Kidney glomerular epithelial cell (primary cell): ENCODE data around the gene PIK3R2.

ENCODE experiments used
- DNase-seq: peaks from one replicate; lab custom pipeline; 2025; lab: John Stamatoyannopoulos, UW

Gene PIK3R2

DNA sequence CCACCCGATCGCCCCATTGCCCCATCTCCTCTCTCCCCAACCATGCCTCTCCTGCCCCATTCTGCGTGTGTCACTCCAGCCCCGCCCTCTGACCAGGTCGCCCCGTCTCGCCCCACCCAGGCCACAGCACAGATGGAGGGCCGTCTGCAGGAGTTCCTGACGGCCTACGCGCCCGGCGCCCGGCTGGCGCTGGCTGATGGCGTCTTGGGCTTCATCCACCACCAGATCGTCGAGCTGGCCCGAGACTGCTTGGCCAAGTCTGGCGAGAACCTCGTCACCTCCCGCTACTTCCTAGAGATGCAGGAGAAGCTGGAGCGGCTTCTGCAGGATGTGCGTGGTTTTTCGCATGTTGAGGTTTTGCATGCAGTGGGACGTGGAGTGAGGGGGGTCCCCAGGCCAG lies 29.1 kb upstream of the PIK3R2 start:
- no peak for DNase-seq

DNA sequence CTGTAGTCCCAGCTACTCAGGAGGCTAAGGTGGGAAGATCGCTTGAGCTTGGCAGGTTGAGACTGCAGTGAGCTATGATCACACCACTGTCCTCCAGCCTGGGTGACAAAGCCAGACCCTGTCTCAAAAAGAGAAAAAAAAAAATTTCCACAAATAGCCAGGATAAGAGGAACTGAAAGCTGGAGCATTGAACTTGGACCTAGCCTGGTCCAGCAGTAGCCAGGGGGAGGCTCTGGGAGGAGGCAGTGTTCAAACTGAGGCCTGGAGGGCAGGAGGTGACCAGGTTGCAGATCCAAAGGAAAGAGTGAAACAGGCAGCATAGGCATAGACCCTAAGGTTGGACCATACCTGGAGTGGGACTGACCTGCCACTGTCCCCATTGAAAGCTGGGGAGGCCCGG lies 26.9 kb upstream of the PIK3R2 start:
- no peak for DNase-seq

DNA sequence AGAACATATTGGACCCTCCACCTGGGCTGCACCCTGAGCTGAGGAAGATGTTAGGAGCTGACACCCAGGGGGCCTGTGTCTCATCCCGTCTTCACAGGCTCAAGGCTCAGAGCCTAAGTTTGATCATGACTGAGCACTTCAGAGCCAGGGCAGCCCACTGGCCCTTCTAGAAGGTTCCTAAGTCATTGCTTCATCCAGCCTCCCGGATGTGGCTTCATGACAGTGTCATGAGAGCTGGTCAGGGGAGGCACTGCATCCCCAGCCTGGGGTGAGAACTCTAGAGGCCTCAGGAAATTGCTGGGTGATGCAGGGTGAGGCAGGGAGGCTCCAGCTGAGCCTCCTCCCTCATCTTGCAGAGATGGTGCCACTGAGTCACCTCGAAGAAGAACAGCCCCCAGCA lies 24.9 kb upstream of the PIK3R2 start:
- DNase-seq, result no peak

DNA sequence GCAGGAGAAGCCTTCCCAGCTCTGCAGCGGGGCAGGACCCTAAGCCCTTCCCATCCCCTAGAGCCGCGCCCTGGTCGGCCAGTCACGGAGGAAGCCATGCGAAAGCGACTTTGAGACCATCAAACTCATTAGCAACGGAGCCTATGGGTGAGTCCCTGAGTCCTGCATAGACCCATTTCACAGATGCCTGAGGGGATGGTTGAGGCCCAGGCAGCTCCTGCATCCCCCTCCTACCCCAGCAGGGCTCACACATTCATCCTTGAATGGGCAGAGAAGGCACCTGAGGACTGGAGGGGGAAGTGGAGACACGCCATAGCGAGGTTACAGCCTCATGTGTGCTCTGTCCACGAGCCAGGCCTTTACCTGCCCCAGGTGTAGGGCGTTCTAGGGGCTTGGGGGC lies 24.2 kb upstream of the PIK3R2 start:
- no peak for DNase-seq

DNA sequence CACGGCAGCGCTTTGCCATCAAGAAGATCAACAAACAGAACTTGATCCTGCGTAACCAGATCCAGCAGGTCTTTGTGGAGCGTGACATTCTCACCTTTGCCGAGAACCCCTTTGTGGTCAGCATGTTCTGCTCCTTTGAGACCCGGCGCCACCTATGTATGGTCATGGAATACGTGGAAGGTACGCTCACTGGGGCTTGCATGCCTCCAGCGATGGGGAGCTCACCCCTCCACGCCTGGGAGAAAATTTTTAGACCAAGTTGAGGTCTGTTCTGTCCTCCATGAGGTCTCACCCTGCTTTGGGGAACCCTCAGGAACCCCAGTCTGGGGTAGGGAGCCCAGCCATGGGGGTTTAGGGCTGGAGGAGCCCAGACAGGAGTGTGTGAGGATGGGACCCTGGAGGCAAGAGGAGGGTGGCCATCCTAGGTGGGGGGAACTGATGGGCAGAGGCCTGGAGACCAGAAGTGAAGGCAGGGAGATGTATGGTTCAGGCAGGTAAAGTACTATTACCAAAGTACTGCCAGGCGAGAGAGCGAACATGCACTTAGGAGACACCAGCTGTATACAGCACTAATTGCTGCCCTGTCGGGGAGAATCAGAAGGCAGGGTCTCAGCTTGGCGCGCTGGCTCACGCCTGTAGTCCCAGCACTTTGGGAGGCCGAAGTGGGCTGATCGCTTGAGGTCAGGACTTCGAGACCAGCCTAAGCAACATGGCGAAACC lies 22.3 kb upstream of the PIK3R2 start:
- no peak for DNase-seq

DNA sequence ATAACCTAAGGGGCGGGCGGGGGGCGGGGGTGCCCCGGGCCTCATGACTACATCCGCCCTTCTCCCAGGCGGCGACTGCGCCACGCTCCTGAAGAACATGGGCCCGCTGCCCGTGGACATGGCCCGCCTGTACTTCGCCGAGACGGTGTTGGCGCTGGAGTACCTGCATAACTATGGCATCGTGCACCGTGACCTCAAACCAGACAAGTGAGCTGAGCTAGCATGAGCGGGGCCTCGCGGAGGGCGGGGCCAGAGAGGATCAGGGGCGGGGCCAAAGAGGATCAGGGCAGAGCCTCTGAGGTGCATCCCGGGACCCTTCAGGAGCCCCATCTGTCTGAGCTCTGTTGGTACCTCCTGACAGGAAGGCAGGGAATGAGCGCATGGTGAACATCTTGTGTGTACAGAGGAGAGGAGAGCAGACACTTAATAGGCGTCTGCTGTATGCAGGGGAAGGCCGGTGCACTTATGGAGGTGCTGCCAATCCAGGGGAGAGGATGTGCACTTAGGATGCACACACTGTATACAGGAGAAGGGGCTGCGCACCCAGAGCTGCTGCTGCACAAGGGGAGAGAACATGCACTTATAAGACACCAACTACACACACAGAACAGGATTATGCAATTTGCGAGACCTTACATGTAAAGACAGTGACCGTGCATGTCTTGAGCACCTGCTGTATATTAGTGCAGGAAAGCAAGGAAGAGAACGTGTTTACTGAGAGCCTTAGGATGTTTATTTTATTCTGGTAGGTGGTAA lies 20.9 kb upstream of the PIK3R2 start:
- no peak for DNase-seq

DNA sequence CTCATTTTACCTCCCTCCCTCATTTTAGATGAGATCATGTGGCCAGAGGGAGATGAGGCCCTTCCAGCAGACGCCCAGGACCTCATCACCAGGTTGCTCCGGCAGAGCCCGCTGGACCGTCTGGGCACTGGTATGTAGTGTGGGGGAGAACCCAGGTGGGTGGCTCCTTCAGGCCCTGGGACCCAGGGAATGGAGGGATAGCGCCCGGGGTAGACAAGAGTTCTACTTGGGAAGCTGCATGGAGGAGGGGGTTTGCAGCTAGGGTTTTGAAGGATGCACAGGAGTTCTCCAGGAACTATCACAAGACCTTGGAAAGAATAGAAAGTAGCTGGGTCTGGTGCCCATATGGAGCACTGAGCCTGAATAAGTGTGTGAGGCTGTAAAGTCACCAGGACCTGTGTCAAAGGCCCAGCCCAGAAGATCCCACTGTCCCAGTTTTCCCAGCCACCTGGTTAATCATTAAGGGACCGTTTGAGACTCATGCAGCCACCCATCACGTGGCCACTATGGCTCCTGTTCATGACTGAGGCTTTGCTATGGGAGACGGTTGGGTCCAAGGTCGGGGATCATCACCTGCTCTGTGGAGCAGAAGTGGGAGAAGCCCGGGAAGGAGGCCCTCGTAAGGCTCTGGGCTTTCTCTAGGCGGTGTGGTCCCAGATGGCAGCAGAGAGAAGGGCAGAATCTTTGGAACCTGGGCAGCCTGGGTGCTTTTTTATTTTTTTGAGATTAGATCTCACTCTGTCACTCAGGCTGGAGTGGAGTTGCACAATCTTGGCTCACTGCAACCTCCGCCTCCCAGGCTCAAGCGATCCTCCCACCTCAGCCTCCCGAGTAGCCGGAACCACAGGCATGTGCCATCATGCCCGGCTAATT lies 17.0 kb upstream of the PIK3R2 start:
- no peak for DNase-seq

DNA sequence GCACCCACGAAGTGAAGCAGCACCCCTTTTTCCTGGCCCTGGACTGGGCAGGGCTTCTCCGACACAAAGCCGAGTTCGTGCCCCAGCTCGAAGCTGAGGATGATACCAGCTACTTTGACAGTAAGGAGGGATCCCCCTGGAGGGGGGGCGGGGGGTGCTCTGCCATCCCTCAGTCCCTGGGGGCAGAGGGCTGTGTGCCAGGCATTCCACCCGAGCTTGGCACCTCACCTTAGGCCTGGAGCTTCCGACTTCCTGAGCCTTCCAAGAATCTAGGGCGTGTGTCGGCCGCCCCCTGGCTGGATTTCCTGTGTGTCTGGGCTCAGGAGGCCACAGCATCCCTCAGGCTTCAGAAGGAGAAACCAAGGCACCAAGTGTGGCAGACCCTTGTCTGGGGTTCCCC lies 15.7 kb upstream of the PIK3R2 start:
- DNase-seq, result no peak

DNA sequence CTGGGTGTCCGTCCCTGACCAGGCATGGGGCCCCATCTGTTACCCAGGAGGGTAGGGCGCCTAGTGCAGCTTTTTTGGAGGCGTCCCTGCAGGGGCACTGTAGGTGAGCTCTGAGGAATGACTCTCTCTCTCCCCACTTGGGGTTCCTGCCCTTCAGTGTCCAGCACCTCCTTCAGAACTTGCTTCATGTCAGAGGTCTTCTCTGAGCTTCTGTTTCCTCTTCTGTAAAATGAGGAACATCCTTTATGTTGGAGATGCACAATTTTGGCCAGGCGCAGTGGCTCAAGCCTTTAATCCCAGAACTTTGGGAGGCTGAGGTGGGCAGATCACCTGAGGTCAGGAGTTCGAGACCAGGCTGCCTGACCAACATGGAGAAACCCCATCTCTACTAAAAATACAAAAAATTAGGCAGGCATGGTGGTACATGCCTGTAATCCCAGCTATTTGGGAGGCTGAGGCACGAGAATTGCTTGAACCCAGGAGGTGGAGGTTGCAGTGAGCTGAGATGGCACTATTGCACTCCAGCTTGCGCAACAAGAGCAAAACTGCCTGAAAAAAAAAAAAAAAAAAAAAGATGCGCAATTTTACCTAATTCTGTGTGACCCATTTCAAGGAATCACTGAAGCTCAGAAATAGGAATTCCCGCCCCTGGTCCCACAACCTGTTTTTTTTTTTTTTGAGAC lies 15.2 kb upstream of the PIK3R2 start:
- no peak for DNase-seq

DNA sequence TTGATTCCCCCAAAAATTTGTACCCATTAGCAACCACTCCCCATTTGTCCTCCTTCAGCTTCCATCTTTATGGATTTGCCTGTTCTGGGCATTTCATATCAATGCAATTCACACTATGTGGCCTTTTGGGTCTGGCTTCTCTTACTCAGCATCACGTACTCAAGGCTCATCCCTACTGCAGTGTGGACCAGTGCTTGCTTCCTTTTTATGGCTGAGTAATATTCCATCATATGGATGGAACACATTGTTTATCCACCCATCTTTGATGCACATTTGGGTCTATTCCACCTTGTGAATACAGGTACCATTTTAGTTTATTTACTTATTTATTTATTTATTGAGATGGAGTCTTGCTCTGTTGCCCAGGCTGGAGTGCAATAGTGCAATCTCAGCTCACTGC lies 12.5 kb upstream of the PIK3R2 start:
- no peak for DNase-seq

DNA sequence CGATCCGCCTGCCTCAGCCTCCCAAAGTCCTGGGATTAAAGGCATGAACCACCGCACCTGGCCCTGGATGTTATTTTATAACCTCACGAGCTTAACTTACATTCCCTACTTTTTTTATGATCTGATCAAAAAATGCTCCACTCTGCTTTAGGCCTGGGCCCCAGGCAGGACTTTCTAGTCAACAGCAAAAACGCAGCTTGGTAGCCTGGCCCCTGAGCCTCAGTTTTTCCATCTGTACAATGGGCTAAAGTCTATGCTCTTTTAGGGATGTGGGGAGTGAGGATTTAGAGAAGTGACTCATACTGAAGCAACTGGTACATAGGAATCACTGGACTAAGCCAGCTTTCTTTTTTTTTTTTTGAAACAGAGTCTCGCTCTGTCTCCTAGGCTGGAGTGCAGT lies 11.9 kb upstream of the PIK3R2 start:
- DNase-seq, result no peak

DNA sequence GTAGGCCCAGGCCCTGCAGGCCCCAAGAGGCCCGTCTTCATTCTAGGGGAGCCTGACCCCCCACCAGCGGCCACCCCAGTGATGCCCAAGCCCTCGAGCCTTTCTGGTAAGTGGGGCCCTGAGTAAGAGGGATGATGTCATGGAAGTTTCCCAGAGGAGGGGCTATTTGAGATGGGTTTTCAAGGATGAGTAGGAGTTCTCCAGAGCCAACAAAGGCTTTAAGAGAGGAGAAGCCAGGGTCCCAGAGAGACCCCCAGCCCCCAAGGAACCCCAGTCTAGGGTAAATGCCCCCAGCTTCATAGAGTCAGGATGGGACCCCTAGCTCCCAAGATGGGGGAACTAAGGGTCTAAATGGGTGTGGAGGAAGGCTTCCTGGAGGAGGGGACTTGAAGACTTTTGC lies 9.1 kb upstream of the PIK3R2 start:
- DNase-seq, result no peak

DNA sequence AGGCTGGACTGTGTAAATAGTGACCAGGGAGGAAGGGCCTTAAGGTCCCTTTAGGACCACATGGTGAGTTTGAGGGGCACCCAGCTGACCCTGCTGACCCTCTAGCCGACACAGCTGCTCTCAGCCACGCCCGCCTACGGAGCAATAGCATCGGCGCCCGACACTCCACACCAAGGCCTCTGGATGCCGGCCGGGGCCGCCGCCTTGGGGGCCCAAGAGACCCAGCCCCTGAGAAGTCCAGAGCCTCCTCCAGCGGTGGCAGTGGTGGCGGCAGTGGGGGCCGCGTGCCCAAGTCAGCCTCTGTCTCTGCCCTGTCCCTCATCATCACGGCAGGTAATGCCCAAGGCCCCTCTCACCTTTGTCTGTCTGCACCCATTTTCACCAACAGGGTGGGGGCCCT lies 8.6 kb upstream of the PIK3R2 start:
- DNase-seq, result no peak

DNA sequence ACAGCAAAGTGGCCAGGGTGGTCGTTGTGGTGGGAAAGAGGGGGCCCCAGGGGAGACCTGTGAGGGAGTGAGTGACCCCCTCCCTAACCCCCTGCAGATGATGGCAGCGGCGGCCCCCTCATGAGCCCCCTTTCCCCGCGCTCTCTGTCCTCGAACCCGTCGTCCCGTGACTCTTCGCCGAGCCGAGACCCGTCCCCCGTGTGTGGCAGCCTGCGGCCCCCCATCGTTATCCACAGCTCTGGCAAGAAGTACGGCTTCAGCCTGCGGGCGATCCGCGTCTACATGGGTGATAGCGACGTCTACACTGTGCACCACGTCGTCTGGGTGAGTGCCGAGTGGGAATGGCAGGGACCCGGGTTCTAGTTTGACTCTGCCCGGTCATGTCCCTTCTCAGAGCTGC lies 8.1 kb upstream of the PIK3R2 start:
- no peak for DNase-seq

DNA sequence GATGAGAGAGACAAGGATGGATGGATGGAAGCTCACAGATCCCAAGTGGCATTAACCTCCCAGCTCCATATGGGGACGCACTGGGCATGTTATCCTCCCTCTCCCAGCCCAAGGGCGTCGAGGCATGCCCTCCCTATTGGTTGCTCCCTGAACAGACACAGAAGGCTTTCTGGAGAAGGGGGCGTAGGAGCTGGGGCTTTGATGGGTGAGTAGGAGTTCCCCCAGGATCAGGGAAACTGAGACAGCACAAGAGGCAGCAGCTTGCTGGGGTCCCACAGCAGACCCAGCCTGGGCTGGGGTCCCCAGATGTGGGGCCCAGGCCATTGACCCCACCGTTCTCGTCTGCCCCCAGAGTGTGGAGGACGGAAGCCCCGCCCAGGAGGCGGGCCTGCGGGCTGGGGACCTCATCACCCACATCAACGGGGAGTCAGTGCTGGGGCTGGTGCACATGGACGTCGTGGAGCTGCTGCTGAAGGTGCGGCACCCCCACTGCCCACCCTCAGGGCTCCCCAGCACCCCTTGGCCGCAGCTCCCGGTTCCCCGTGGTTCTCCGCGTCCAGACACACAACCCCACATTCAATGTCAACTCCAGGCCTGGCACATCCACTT lies 7.5 kb upstream of the PIK3R2 start:
- DNase-seq, result no peak

DNA sequence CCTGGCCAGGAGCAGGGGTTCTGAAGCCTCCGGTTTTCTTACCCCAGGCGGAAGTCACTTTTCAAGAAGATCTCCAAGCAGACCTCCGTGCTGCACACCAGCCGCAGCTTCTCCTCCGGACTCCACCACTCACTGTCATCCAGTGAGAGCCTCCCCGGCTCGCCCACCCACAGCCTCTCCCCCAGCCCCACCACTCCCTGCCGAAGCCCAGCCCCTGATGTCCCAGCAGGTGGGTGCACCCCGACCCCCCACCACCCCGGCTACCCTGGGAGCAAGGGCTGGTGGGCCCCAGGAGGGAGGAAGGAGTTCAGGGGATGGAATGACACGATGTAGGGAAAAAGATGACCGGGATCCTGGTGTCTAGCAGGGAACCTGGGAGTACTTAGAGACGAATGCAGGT lies 5.6 kb upstream of the PIK3R2 start:
- DNase-seq, result no peak

DNA sequence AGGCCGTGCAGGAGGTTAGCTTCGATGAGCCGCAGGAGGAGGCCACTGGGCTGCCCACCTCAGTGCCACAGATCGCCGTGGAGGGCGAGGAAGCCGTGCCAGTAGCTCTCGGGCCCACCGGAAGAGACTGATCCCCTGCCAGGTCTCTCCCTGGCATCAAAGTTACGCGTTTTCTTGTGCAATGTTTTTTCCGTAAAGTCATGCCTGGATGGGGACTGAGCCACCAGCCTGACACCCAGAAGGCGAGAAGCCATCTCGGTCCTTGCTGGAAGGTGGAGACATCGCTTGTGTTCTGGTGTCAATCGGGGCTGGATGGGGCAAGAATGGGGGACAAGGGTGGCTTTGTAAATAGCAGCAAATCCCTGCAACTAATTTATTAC lies 3.4 kb upstream of the PIK3R2 start:
- DNase-seq, result no peak

DNA sequence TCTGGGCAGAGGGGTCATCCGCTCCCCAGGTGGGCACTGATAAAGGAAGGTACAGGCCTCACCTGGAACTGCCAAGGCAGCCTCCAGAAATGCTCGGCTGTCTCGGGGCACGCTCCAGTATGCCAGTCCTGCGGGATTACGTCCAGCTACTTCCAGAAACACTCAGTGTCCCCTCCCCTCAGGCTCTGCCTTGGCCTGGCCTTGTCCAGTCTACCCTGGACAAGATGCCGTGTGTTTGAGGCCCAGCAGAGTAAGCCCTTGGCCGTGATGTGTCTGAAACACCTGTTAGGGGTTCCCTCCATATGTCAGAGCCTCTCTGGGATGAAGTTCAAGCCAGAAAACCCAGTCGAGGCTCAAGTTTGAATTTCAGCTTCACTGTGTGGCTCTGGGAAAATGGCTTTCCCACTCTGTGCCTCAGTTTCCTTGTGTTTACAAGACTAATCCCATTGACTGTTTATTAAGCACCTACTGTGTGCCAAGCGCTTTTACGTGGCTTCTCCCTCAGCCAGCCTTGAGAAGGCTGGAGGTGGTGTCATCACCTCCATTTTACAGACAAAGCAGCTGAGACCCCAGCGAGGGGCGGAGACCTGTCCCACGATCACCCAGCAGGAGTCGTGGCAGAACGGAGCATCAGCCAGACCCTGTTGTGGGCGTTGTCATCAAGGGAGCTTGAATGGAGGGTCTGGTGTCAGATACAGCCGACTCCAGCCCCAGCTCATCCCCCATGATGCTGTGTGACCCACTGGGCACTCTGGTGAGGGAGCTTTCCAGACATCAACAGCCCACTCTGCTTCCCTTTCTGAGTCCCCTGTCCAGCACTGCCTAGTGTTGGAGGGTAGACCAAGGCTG lies 2.0 kb upstream of the PIK3R2 start:
- DNase-seq, result no peak

DNA sequence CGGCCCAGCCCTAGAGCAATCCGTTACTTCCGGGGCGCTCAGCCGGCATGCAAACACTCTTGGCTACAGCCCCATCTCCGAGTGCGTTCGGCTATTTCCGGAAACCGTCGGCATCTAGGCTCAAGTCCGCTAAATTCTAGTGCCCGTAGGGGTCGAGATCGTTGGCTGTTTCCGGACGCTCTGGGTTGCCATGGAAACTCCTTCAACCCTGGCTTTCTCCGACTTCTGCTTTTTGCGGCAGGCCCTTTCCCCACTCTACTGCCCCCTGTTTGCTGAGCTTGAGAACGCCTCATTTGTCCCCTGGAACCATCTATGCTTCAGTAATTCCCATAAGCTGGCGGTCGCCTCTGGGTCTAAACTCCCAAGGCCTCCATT lies 534 bp upstream of the PIK3R2 start:
- DNase-seq, result peak; percentile 96

DNA sequence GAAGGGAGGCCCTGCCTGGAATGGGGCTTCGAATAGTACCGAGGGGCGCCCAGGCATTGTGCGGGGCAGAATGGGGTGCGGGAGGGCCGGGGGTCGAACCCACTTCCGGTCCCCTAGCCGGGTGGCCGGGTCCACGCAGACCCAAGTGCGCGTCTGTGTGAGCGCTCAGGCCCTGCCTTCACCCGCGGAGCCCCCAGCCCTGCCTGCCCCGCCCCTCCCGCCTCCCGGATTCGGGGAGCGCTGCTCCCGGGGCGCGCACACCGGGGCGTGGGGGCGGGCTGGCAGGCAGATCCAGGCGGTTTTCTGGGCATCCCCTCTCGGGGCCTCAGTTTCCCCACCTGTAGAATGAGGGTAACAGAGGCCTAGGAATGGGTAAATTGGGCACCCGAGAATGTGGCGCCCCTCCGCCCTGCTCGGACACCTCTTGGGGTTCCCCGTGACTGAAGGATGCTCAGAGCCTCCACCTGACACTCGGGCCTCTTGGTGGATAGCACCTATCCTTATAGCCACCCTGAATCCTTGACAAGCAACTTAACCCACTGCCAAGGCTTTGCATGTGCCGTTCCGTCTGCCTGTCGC lies 682 bp downstream of the PIK3R2 start:
- DNase-seq, result no peak
